Measurements from ENCODE around the gene C2CD2. TPM values are rescaled to one million over a fixed set of nuclear protein-coding genes. Genes with fewer than 3 reads are reported as not detected.

Gene C2CD2
- total and polyA plus RNA-seq, 2 of the 8 experiments (the other 6 are each of a cell fraction or from before 2014, with no cell fraction given) = 10.4 to 13.0 TPM

- H3K27me3 ChIP-seq (replicated peaks in 1 of 4; ENCODE audit: control insufficient read depth in 3 of 4, extremely low read depth in 1 of 4, insufficient read depth in 3 of 4, low read length in 3 of 4) = no peaks in the 10 kb centered on the region
- H2BK20ac ChIP-seq (ENCODE audit: low read length) = no peak overlapping the region
- H4K91ac ChIP-seq (replicated peaks; ENCODE audit: insufficient read length, low read length) = no peak overlapping the region
- H2AK5ac ChIP-seq (ENCODE audit: low read depth, low read length) = no peak overlapping the region
- H4K8ac ChIP-seq (ENCODE audit: extremely low read depth, insufficient read depth, low read length) = no peak overlapping the region
- H3K4ac ChIP-seq (replicated peaks; ENCODE audit: insufficient read length, low read depth, low read length) = no peak overlapping the region
- POLR2A ChIA-PET (ENCODE audit: partially characterized antibody) = no interaction called here
- no peak overlapping the region for H4K5ac ChIP-seq (ENCODE audit: insufficient read length, low read depth, low read length)
- H3K4me1 ChIP-seq (replicated peaks in 1 of 4; ENCODE audit: control insufficient read depth in 3 of 4, insufficient read depth in 4 of 4, low read length in 3 of 4) = peaks cover 2 to 13% (median 7%) of the 10 kb centered on the region in 4 experiments; a peak in 6 of 7 replicates
- H2BK15ac ChIP-seq (ENCODE audit: low read length) = no peak overlapping the region
- peaks cover 0 to 6% (median 1%) of the 10 kb centered on the region in 4 experiments; a peak in 2 of 8 replicates for H3K36me3 ChIP-seq (ENCODE audit: control insufficient read depth in 2 of 4, insufficient read depth in 4 of 4, low read length in 3 of 4)
- H3K79me2 ChIP-seq (ENCODE audit: control insufficient read depth in 1 of 2, insufficient read depth in 2 of 2, low read length in 2 of 2) = no peaks in the 10 kb centered on the region
- no peak for DNase-seq (ENCODE audit: low read depth in 1 of 2, low spot score in 2 of 2)
- H3K14ac ChIP-seq (ENCODE audit: insufficient read length) = no peak overlapping the region
- no peak overlapping the region for H2BK12ac ChIP-seq (ENCODE audit: low read depth, low read length)
- TF ChIP-seq CEBPB (IDR thresholded peaks at IDR 0.05; ENCODE audit: low read depth, low read length) (no peak), CREB1 (IDR thresholded peaks at IDR 0.05) (no peak), NANOG (IDR thresholded peaks at IDR 0.05; ENCODE audit: insufficient read depth, low read depth, low read length, poor library complexity, severe bottlenecking) (no peak), RXRA (IDR thresholded peaks at IDR 0.05; ENCODE audit: insufficient read depth, low read depth, low read length) (no peak), TAF1 (IDR thresholded peaks at IDR 0.05; ENCODE audit: low read depth, low read length) (no peak), SRF (IDR thresholded peaks at IDR 0.05; ENCODE audit: low read depth, low read length) (no peak), JUN (IDR thresholded peaks at IDR 0.05; ENCODE audit: low read depth, low read length) (no peak), RAD21 (IDR thresholded peaks at IDR 0.05 in 1 of 2, conservative IDR thresholded peaks at IDR 0.05 in 1 of 2; ENCODE audit: low read depth in 2 of 2, low read length in 2 of 2) (no peak), NRF1 (IDR thresholded peaks at IDR 0.05; ENCODE audit: low read depth, low read length) (no peak), ASH2L (IDR thresholded peaks at IDR 0.05; ENCODE audit: low read length) (no peak)
- TF ChIP-seq, protein P1, sequence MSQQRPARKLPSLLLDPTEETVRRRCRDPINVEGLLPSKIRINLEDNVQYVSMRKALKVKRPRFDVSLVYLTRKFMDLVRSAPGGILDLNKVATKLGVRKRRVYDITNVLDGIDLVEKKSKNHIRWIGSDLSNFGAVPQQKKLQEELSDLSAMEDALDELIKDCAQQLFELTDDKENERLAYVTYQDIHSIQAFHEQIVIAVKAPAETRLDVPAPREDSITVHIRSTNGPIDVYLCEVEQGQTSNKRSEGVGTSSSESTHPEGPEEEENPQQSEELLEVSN (IDR thresholded peaks at IDR 0.05) = no peak
- TF ChIP-seq, protein P2, sequence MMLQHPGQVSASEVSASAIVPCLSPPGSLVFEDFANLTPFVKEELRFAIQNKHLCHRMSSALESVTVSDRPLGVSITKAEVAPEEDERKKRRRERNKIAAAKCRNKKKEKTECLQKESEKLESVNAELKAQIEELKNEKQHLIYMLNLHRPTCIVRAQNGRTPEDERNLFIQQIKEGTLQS (IDR thresholded peaks at IDR 0.05; ENCODE audit: insufficient read depth, low read depth, low read length) = no peak
- no peak overlapping the region for H3K27ac ChIP-seq (ENCODE audit: low read depth, low read length)
- no peak overlapping the region for H3K4me3 ChIP-seq (ENCODE audit: extremely low read depth in 1 of 4, insufficient read depth in 2 of 4, low read depth in 3 of 4, low read length in 4 of 4)
- no peaks in the 10 kb centered on the region for H3K23me2 ChIP-seq (ENCODE audit: low read depth, low read length)
- no peak for FAIRE-seq
- H2BK120ac ChIP-seq (replicated peaks; ENCODE audit: low read depth, low read length) = no peak overlapping the region
- no peak overlapping the region for H3K23ac ChIP-seq (ENCODE audit: insufficient read length)
- 90% methylated on average over 20 of the region's 21 CpGs; no CpG with 5 or more reads in 1 of the 2 experiments for WGBS, 2 experiments (ENCODE audit: extremely low coverage in 1 of 2, insufficient coverage in 1 of 2, insufficient read length in 1 of 2, insufficient replicate concordance in 2 of 2, low coverage in 1 of 2, low lambda C conversion rate in 2 of 2, missing lambda C conversion rate in 1 of 2)
- H3K9ac ChIP-seq (replicated peaks in 1 of 4; ENCODE audit: extremely low read depth in 1 of 4, low read depth in 3 of 4, low read length in 3 of 4) = no peak overlapping the region
- H2AFZ ChIP-seq (ENCODE audit: low read length) = no peak overlapping the region
- H3K79me1 ChIP-seq (ENCODE audit: low read depth, low read length) = no peaks in the 10 kb centered on the region
- H3K18ac ChIP-seq (ENCODE audit: extremely low read depth, low read length) = no peak overlapping the region
- peaks cover 0 to 2% of the 10 kb centered on the region in 2 experiments; a peak in 1 of 4 replicates for H3K9me3 ChIP-seq (ENCODE audit: insufficient read depth in 2 of 2, low read depth in 1 of 2, low read length in 1 of 2)
- H2BK5ac ChIP-seq (ENCODE audit: low read depth, low read length) = no peak overlapping the region
- no peak overlapping the region for H3K56ac ChIP-seq (replicated peaks; ENCODE audit: insufficient read length, low read depth, low read length)
- H3K4me2 ChIP-seq (ENCODE audit: insufficient read depth in 1 of 2, low read depth in 2 of 2, low read length in 2 of 2) = no peak overlapping the region
- CTCF ChIA-PET (ENCODE audit: partially characterized antibody) = interaction anchor here (0.6 to 2.0 kb wide), 4 partner anchors 8 to 727 kb away, joined by 3 to 6 read pairs (median 4); no protein-coding TSS in a partner anchor
- H4K20me1 ChIP-seq (replicated peaks in 1 of 2; ENCODE audit: control insufficient read depth in 1 of 2, insufficient read depth in 2 of 2, low read length in 2 of 2) = no peaks in the 10 kb centered on the region
Observed at GRCh38 chr21:41839387-41840000, 114.3 kb downstream of the C2CD2 start.
